ENCODE results near the gene GAL3ST2. TPM values are rescaled to one million over a fixed set of nuclear protein-coding genes. Genes with fewer than 3 reads are reported as not detected.

The GAL3ST2 gene
- total RNA-seq, result not detected in 2 replicates

GRCh38 chr2:241776336-241777169, at the start of gene GAL3ST2:
TSS of gene GAL3ST2 (plus strand) at chr2:241776822. CDS start at chr2:241776956, 134 bp downstream.

GRCh38 chr2:241734467-241735208, 42.0 kb upstream of the GAL3ST2 start, which contains the start of gene D2HGDH:
TSS of gene D2HGDH (plus strand) at chr2:241734630. CDS start at chr2:241735225, 595 bp downstream.

DNA sequence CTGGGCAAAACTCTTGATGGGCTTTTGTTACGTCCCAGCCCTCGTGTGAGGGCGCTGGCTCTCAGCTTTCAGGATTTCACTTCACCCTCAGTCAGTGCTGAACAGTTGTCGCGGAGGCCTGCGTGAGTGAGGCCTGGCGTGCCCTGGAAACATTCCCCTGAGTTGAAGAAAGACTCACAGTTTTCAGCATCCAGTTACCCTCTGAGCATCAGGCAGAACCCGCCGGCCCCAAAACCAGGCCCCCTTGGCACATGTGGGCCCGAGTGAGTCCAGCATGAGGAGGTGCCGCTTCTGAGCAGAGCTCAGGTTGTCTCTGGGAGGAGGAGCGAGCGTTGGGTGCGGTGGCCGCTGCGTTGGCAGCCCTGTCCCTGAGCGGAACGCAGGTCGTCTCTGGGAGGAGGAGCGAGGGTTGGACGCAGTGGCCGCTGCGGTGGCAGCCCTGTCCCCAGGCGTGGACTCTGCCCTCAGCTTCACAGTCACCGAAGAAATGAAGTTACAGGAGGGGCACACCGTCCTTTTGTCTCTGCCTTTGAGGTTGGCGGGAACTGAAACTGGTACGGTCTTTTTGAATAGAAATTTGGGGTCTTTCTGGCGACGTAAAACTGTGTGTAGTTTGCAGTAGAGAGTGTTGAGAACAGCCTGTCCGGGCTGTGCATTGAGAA, 32.2 kb downstream of the GAL3ST2 start, which contains the start of gene NEU4:
Gene NEU4, plus strand, starts transcription at position 473 of the 662 bp plus-strand sequence. CDS start 5,292 bp downstream, outside the sequence.

Other genes with a start within 250 kb of the GAL3ST2 start
- gene BOK, start 218.1 kb upstream of the GAL3ST2 start, total RNA-seq, result 64.0 and 78.2 TPM in 2 replicates
- gene THAP4, start 139.7 kb upstream of the GAL3ST2 start, total RNA-seq, result 36.3 and 46.2 TPM in 2 replicates
- gene ATG4B, start 139.1 kb upstream of the GAL3ST2 start, total RNA-seq, result 54.6 and 61.7 TPM in 2 replicates
- gene DTYMK, start 90.0 kb upstream of the GAL3ST2 start, total RNA-seq, result 28.8 and 31.6 TPM in 2 replicates
- 10.8 and 18.3 TPM in 2 replicates for gene ING5, start 74.8 kb upstream of the GAL3ST2 start, total RNA-seq
- gene D2HGDH, start 42.2 kb upstream of the GAL3ST2 start, total RNA-seq, result 13.0 and 14.6 TPM in 2 replicates
- gene NEU4, start 32.4 kb downstream of the GAL3ST2 start, total RNA-seq, result not detected in 2 replicates
- not detected in 2 replicates for gene PDCD1, start 82.1 kb downstream of the GAL3ST2 start, total RNA-seq
- not detected in 2 replicates for gene RTP5, start 92.9 kb downstream of the GAL3ST2 start, total RNA-seq

Measured in cardiac atrium fibroblast (primary cell).